ENCODE results near the gene CHST11. TPM values are rescaled to one million over a fixed set of nuclear protein-coding genes. Genes with fewer than 3 reads are reported as not detected.

Gene CHST11
- total RNA-seq, 1 donor from 2014 or later = 46.2 TPM

DNA sequence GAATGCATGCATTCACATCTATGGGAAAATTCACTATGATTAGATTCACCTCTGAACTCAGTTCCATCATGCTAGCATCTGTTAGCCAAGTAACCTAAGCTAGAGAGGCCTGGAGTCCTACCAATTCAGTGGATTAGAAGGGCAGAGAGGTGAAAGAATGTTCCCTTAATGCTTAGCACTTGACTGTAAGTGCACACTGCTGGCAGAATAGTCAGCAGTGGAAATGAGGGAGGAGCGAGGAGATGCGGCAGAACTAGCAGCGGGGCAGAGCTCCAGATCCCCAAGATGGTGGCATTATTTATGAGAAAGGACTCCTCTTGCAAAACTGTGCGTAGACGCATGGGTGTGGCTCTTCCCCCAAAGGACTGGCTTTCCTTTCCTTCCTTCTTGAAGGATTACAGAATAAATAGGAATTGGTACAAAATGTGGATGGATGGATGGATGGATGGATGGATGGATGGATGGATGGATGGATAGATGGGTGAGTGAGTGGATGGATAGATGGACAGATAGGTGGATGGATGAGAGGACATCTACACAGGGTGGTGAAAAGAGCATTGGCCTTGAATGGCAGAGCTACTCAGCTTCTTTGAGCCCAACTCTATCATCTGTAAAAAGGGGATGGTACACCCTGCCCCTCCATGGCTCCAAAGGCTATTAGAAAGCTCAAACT lies 227.2 kb downstream of the CHST11 start:
- no peak for DNase-seq
- H3K4me3 ChIP-seq = no peak overlapping the region
- TF ChIP-seq, protein P1, sequence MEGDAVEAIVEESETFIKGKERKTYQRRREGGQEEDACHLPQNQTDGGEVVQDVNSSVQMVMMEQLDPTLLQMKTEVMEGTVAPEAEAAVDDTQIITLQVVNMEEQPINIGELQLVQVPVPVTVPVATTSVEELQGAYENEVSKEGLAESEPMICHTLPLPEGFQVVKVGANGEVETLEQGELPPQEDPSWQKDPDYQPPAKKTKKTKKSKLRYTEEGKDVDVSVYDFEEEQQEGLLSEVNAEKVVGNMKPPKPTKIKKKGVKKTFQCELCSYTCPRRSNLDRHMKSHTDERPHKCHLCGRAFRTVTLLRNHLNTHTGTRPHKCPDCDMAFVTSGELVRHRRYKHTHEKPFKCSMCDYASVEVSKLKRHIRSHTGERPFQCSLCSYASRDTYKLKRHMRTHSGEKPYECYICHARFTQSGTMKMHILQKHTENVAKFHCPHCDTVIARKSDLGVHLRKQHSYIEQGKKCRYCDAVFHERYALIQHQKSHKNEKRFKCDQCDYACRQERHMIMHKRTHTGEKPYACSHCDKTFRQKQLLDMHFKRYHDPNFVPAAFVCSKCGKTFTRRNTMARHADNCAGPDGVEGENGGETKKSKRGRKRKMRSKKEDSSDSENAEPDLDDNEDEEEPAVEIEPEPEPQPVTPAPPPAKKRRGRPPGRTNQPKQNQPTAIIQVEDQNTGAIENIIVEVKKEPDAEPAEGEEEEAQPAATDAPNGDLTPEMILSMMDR (IDR thresholded peaks at IDR 0.05) = no peak
- no peaks in the 10 kb centered on the region for H3K9me3 ChIP-seq
- intact Hi-C loops (cut with DNase I) = no loop called here
- peak; percentile 59 to 61 for ATAC-seq
- H3K27ac ChIP-seq = no peak overlapping the region
- no peaks in the 10 kb centered on the region for H3K27me3 ChIP-seq (ENCODE audit: low read depth)
- no peaks in the 10 kb centered on the region for H3K36me3 ChIP-seq
- H3K4me1 ChIP-seq = peaks cover 57% of the 10 kb centered on the region

DNA sequence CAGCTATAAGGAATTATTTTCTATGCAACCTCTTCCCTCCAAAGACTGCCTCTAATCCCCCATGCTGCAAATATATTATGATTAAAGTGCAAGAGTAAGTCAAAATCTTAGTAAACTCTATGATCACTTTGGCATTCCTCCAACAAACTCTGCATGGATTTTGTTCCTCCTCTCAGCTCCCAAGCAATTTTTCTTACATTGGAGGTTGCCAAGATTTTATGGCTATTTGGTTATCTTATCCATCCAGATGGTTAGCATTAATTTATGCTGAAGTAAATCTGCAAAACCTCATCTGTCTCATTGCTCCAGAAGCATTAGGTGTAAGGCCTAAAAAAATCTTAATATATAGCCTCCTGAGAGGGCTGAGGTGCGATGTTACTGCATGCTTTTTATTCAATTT lies 228.1 kb downstream of the CHST11 start:
- intact Hi-C loops (cut with DNase I) = no loop called here
- H3K27ac ChIP-seq = no peak overlapping the region
- H3K4me3 ChIP-seq = no peak overlapping the region
- TF ChIP-seq, protein P1 (IDR thresholded peaks at IDR 0.05) = no peak
- H3K36me3 ChIP-seq = no peaks in the 10 kb centered on the region
- peaks cover 57% of the 10 kb centered on the region for H3K4me1 ChIP-seq
- DNase-seq (no peak), ATAC-seq (no peak)
- H3K27me3 ChIP-seq (ENCODE audit: low read depth) = no peaks in the 10 kb centered on the region
- no peaks in the 10 kb centered on the region for H3K9me3 ChIP-seq

DNA sequence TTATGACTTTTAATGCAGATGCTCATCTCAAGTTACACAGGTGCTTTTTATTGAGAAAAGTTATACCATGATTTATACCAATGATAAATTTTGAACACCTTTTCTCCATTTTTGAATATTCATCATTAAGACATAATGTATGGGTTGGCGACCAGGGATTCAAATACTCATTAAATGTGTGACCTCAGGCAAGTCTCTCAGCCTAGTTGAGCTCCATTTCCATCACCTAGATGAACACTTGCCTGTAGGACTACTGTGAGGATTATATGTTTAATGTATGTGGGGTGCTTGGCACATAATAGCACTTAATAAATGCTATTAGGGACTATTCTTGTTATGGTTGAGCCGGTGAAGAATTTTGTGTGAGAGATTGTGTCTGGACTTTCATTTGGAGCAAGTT lies 228.6 kb downstream of the CHST11 start:
- H3K27ac ChIP-seq = no peak overlapping the region
- no peaks in the 10 kb centered on the region for H3K27me3 ChIP-seq (ENCODE audit: low read depth)
- no peaks in the 10 kb centered on the region for H3K9me3 ChIP-seq
- DNase-seq (no peak), ATAC-seq (no peak)
- intact Hi-C loops (cut with DNase I) = no loop called here
- H3K4me1 ChIP-seq = peaks cover 53% of the 10 kb centered on the region
- H3K4me3 ChIP-seq = no peak overlapping the region
- TF ChIP-seq, protein P1 (IDR thresholded peaks at IDR 0.05) = no peak
- no peaks in the 10 kb centered on the region for H3K36me3 ChIP-seq

DNA sequence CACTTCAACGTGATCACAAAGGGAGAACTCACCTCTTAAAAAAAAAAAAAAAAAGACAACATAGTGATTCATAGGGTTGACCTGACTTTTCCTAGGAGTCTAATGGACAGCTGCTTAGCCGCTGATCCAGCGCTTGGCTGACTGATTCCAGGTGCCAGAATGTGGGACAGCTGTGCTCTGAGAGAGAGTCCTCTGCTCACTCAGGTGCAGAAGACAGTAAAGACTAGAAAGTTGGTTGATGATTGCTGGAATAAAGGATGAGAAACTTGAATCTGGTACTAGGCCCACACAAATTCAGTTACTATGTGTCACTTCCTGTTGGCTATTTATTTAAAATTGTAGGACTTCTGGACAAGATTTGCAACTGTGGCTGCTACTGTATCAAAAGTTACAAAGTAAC lies 229.4 kb downstream of the CHST11 start:
- peaks cover 46% of the 10 kb centered on the region for H3K4me1 ChIP-seq
- no peak overlapping the region for H3K4me3 ChIP-seq
- no peaks in the 10 kb centered on the region for H3K36me3 ChIP-seq
- ATAC-seq (no peak), DNase-seq (no peak)
- no peaks in the 10 kb centered on the region for H3K9me3 ChIP-seq
- intact Hi-C loops (cut with DNase I) = no loop called here
- TF ChIP-seq, protein P1 (IDR thresholded peaks at IDR 0.05) = no peak
- H3K27ac ChIP-seq = no peak overlapping the region
- H3K27me3 ChIP-seq (ENCODE audit: low read depth) = no peaks in the 10 kb centered on the region

DNA sequence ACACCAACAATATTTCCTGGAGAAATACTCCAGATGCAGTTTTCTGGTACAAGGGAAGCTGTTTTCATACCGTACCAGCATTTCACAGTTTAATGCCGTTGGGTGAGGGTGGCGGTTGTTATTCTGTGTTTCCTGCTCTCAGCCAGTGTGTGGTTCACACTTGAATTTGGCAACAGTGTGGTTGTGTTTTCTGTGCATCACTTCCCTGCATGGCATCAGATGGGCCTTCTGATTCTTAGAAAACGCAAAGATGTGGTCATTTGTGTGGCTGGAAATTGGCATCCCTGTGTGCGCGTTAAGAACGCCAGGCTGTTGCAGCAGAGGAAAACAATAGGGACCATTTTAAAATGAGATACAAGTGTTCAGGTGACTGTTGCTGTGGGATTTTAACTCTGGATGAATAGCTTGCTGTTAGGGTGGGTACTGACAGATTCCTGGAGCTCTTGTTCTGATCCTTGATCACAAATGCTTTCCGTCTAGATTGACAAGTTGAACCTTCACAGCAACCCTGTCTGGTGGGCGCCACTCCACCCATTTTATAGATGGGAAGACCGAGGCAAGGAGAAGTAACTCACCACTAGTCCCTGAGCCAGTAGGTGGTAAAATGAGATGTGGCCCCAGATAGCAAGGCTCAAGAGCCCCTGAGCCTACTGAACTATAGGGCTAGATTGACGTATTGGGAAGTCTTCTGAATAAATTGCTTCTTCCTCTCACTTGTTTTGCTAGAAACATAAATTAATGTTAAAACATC lies 231.2 kb downstream of the CHST11 start:
- TF ChIP-seq, protein P1 (IDR thresholded peaks at IDR 0.05) = no peak
- DNase-seq (no peak), ATAC-seq (peak; percentile 58 to 68)
- Histone ChIP-seq H3K36me3 (no peaks in the 10 kb centered on the region), H3K4me3 (no peak overlapping the region), H3K27me3 (ENCODE audit: low read depth) (no peaks in the 10 kb centered on the region), H3K9me3 (no peaks in the 10 kb centered on the region), H3K27ac (no peak overlapping the region), H3K4me1 (peaks cover 36% of the 10 kb centered on the region)
- intact Hi-C loops (cut with DNase I) = no loop called here

Data from lower lobe of right lung (tissue), 2 donors.